SHP77 (cell line): ENCODE measurements around the gene PSRC1.

Experiments
- DNase-seq, 2 experiments: peaks; one replicate each; lab custom pipeline; 2025; lab: John Stamatoyannopoulos, UW

The PSRC1 gene

GRCh38 chr1:109272021-109272799 is 10.7 kb downstream of the PSRC1 start:
- no peak for DNase-seq

DNA sequence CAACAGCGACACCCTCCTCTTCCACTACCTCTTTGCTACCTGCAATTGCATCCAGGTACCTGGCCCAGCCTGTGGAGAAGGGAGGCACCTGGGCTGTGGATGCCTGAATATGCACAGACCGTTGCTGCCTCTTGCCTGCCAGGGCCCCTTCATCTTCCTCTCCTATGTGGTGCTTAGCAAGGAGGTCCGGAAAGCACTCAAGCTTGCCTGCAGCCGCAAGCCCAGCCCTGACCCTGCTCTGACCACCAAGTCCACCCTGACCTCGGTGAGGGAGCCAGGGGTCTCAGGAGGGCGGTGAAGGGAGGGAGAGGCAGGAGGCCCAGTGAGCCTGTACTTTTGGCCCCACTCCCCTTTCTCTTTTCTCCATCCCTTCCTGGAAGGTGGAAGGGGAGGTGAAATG is 11.5 kb downstream of the PSRC1 start:
- no peak for DNase-seq

DNA sequence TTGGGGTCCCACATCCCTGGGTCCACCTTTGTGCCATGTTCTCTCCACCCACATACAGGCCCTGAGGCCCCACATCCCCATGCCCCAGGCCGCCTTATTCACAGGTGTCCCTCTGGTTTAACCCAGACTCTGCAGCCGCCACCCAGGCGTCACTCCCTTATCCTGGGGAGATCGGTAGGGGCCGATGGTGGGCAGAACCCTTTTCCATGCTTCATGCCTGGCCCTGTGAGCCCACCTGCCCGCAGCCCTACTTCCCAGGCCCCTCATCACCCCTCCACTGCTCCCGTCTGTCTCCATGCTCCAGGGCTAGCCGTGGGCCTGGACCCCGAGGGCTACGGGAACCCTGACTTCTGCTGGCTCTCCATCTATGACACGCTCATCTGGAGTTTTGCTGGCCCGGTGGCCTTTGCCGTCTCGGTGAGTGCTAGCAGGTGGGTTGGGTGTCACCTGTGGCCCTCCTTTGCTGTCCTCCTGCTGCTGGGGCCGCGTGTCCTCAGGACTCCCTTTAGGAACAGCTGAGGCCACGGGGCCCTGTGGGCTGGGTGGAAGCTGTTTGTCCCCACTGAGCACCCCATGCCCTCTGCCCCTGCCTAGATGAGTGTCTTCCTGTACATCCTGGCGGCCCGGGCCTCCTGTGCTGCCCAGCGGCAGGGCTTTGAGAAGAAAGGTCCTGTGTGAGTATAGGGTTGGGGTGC is 12.2 kb downstream of the PSRC1 start:
- no peak for DNase-seq

- DNase-seq = no peak
Observed at GRCh38 chr1:109269981-109270622, 12.8 kb downstream of the PSRC1 start.

DNA sequence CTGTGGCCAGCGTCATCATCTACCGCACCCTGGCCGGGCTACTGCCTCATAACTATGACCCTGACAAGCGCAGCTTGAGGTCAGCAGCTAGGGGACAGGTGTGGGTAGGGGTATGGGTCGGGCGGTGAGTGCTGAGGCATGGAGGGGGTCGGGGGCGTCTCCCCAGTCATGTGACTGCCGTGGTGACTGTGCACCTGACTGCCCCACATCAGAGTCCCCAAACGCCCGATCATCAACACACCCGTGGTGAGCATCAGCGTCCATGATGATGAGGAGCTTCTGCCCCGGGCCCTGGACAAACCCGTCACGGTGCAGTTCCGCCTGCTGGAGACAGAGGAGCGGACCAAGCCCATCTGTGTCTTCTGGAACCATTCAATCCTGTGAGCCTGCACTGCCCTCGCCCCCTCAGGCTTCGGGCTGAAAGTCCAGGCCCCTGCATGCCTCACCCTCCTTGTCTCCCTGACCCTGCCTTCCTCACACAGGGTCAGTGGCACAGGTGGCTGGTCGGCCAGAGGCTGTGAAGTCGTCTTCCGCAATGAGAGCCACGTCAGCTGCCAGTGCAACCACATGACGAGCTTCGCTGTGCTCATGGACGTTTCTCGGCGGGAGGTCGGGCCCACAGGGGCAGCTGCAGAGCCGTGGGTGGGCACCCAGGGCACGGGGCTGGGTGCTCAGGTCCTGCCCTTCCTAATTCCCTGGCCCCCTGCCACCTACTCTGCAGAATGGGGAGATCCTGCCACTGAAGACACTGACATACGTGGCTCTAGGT is 13.5 kb downstream of the PSRC1 start:
- DNase-seq = no peak

DNA sequence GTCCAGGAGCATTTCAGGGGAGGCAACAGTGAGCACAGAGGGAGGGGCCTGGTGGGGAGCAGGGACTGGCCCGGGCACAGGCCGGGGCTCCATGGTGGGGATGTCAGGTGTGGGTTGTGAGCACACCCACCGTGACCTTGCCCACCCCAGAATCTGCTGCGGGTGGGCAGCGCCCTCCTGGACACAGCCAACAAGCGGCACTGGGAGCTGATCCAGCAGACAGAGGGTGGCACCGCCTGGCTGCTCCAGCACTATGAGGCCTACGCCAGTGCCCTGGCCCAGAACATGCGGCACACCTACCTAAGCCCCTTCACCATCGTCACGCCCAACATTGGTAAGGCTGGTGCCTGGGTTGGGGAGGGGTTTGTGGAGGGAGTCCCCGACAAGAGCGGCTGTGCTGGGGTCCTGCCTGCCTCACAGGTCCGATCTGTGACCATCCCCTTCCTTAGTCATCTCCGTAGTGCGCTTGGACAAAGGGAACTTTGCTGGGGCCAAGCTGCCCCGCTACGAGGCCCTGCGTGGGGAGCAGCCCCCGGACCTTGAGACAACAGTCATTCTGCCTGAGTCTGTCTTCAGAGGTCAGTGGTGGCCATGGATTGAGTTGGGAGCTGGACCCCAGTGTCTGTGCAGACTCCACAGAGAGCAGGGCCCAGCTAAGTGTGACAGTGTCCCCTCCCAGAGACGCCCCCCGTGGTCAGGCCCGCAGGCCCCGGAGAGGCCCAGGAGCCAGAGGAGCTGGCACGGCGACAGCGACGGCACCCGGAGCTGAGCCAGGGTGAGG is 14.3 kb downstream of the PSRC1 start:
- no peak for DNase-seq

GRCh38 chr1:109267743-109268300 is 15.1 kb downstream of the PSRC1 start:
- no peak for DNase-seq

- DNase-seq = no peak
Observed at GRCh38 chr1:109266965-109267364, 16.0 kb downstream of the PSRC1 start.

DNA sequence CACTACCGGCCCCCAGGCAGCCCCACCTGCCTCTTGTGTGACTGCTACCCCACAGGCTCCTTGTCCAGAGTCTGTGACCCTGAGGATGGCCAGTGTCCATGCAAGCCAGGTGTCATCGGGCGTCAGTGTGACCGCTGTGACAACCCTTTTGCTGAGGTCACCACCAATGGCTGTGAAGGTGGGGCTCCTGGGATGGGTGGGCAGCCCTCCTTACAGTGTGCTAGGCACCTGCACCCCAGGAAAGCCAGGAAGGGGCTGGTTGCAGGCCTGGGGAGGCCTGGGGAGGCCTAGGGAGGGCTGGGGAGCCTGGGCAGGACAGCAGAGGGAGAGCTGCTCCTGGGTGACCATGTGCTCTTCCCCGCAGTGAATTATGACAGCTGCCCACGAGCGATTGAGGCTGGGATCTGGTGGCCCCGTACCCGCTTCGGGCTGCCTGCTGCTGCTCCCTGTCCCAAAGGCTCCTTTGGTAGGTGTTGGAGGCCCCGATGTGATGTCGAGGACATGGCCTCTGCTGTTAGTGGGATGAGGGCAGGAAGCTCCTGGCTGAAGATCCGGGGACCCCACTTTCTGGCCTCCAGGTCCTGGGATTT is 17.1 kb downstream of the PSRC1 start:
- DNase-seq = no peak

- DNase-seq = no peak
Observed at GRCh38 chr1:109265016-109265415, 17.9 kb downstream of the PSRC1 start.

DNA sequence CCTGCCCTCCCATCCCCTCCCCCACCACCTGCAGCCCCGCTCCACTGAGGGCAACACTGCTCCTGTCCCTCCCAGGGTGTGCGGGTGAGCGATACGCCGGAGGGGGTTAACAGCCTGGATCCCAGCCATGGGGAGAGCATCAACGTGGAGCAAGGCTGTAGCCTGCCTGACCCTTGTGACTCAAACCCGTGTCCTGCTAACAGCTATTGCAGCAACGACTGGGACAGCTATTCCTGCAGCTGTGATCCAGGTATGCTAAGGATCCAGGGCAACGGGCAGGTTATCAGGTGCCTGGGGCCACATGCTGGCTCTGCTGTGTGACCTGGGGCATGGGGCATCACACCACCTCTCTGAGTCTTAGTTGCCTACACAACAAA is 18.6 kb downstream of the PSRC1 start:
- DNase-seq = no peak

- peak; percentile 87 to 89 for DNase-seq
Observed at GRCh38 chr1:109263597-109264378, 19.2 kb downstream of the PSRC1 start.

- DNase-seq = no peak
Observed at GRCh38 chr1:109263234-109263596, 19.7 kb downstream of the PSRC1 start.

GRCh38 chr1:109262231-109263055 is 20.5 kb downstream of the PSRC1 start:
- DNase-seq = no peak

GRCh38 chr1:109261578-109261977 is 21.4 kb downstream of the PSRC1 start:
- DNase-seq = no peak

GRCh38 chr1:109261006-109261405 is 21.9 kb downstream of the PSRC1 start:
- no peak for DNase-seq

GRCh38 chr1:109259674-109260557 is 23.0 kb downstream of the PSRC1 start:
- DNase-seq = no peak
